A549 (cell line): Measurements from ENCODE around the gene BDH1. TPM values are rescaled to one million over a fixed set of nuclear protein-coding genes. Genes with fewer than 3 reads are reported as not detected.

Experiments used
- ATAC-seq, 2 experiments: fragments of 200-7000 bp in 1 of 2; fragments of >200 bp in 1 of 2; cut with Nextera tagmentation in 1 of 2; cut with Tn5 transposase in 1 of 2; 3 replicates each; pipeline versions ENCODE4 v1.8.0 to v1.9.1; 2018 to 2020; ENCODE audit warnings: mild to moderate bottlenecking in 1 of 2, moderate library complexity in 1 of 2
- CTCF ChIA-PET: fragments of 300-600 bp; sonication (Branson Sonifier 250); formaldehyde crosslinking; extraction: SDS; loops from one replicate; lab custom pipeline; 2021; ENCODE audit warnings: antibody characterized with exemption, inconsistent platforms; lab: Yijun Ruan, JAX
- POLR2A ChIA-PET: fragments of 350-600 bp; formaldehyde crosslinking; extraction: SDS; loops from one replicate; lab custom pipeline; 2021; ENCODE audit warnings: antibody characterized with exemption, inconsistent platforms; lab: Yijun Ruan, JAX
- DNase-seq, 2 experiments: peaks; one replicate each; pipeline versions ENCODE4 v3.0.0 to v3.0.0-alpha.2; 2011 to 2016; ENCODE audit warnings: low read depth in 1 of 2, low spot score in 1 of 2
- FAIRE-seq: peaks from 2 replicates; lab custom pipeline; 2011; peaks lifted over from hg19 to GRCh38; lab: Jason Lieb, UNC
- H3K27ac ChIP-seq, 2 experiments: fragments of >200 bp; sonication (Bioruptor Twin); formaldehyde crosslinking; 3 replicates each; pipeline ENCODE4 v1.5.1; 2016 to 2017
- H3K4me1 ChIP-seq: fragments of >200 bp; sonication (Bioruptor Twin); formaldehyde crosslinking; 3 replicates; pipeline ENCODE4 v1.6.1; 2016
- H3K4me2 ChIP-seq: fragments of >200 bp; sonication (Bioruptor Twin); formaldehyde crosslinking; 3 replicates; pipeline ENCODE4 v1.6.1; 2016
- H3K4me3 ChIP-seq: fragments of >200 bp; sonication (Bioruptor Twin); formaldehyde crosslinking; 3 replicates; pipeline ENCODE4 v1.5.1; 2016
- H3K9me3 ChIP-seq: fragments of >200 bp; sonication (Bioruptor Twin); formaldehyde crosslinking; 3 replicates; pipeline ENCODE4 v1.6.1; 2016
- CBX8 ChIP-seq: fragments of 200-600 bp; sonication (generic); IDR thresholded peaks from 2 replicates; pipeline ENCODE4 v1.6.1; 2016
- CHD4 ChIP-seq: fragments of 200-600 bp; sonication (generic); IDR thresholded peaks from 2 replicates; pipeline ENCODE4 v1.6.1; 2016; ENCODE audit warnings: antibody characterized with exemption, mild to moderate bottlenecking, borderline replicate concordance
- EHMT2 ChIP-seq: fragments of 200-600 bp; sonication (generic); IDR thresholded peaks from 2 replicates; pipeline ENCODE4 v1.6.1; 2016; ENCODE audit warnings: antibody characterized with exemption, low read depth, mild to moderate bottlenecking, moderate library complexity
- EP300 ChIP-seq, 2 experiments: fragments of >200 bp; sonication (Bioruptor Twin); formaldehyde crosslinking; IDR thresholded peaks; 2 replicates in 1 of 2; 3 replicates in 1 of 2; pipeline ENCODE4 v1.6.1; 2016 to 2017
- HDAC2 ChIP-seq: fragments of 200-600 bp; sonication (generic); IDR thresholded peaks from 2 replicates; pipeline ENCODE4 v1.6.1; 2016
- HEYL ChIP-seq: fragments of 250-450 bp; sonication (Bioruptor Pico); IDR thresholded peaks from 2 replicates; pipeline ENCODE4 v1.8.0; 2021; ENCODE audit warnings: mild to moderate bottlenecking, moderate library complexity
- HOXB5 ChIP-seq: fragments of 250-450 bp; sonication (Bioruptor Pico); IDR thresholded peaks from 2 replicates; pipeline ENCODE4 v1.5.0; 2020; ENCODE audit warnings: mild to moderate bottlenecking, moderate library complexity
- JUNB ChIP-seq: fragments of >200 bp; sonication (Bioruptor Twin); formaldehyde crosslinking; IDR thresholded peaks from 2 replicates; pipeline ENCODE4 v1.6.1; 2016
- KDM1A ChIP-seq: fragments of 200-600 bp; sonication (generic); IDR thresholded peaks from 2 replicates; pipeline ENCODE4 v1.6.1; 2016; ENCODE audit warnings: low read depth, mild to moderate bottlenecking
- MAZ ChIP-seq: fragments of 150-350 bp; IDR thresholded peaks from 2 replicates; pipeline ENCODE4 v1.6.1; 2014; ENCODE audit warnings: antibody characterized with exemption, low read depth, low read length, borderline replicate concordance
- MYC ChIP-seq: IDR thresholded peaks from 2 replicates; pipeline ENCODE4 v1.6.1; 2012; ENCODE audit warnings: mild to moderate bottlenecking, inconsistent platforms, low read length, improper control_type of control experiment, borderline replicate concordance
- NFE2L2 ChIP-seq: fragments of 150-350 bp; conservative IDR thresholded peaks from 2 replicates; pipeline ENCODE4 v1.6.1; 2014; ENCODE audit warnings: low read length
- POLR2AphosphoS2 ChIP-seq: conservative IDR thresholded peaks from 2 replicates; pipeline ENCODE4 v1.6.1; 2012; ENCODE audit warnings: low read length, improper control_type of control experiment, inconsistent platforms
- RAD21 ChIP-seq, 2 experiments: fragments of >200 bp in 1 of 2; sonication (Bioruptor Twin) in 1 of 2; formaldehyde crosslinking in 1 of 2; IDR thresholded peaks in 1 of 2; conservative IDR thresholded peaks in 1 of 2; 2 replicates in 1 of 2; 3 replicates in 1 of 2; pipeline ENCODE4 v1.6.1; 2012 to 2018; ENCODE audit warnings: inconsistent platforms in 1 of 2
- RCOR1 ChIP-seq: fragments of 150-350 bp; IDR thresholded peaks from 2 replicates; pipeline ENCODE4 v1.6.1; 2014; ENCODE audit warnings: antibody characterized with exemption, low read length, low read depth
- REST ChIP-seq: fragments of 200-600 bp; sonication (generic); IDR thresholded peaks from 2 replicates; pipeline ENCODE4 v1.6.1; 2016; ENCODE audit warnings: antibody characterized with exemption, mild to moderate bottlenecking, moderate library complexity
- SMC3 ChIP-seq: fragments of >200 bp; sonication (Bioruptor Twin); formaldehyde crosslinking; IDR thresholded peaks from 3 replicates; pipeline ENCODE4 v1.6.1; 2018; ENCODE audit warnings: inconsistent platforms
- SREBF2 ChIP-seq: fragments of 450-650 bp; IDR thresholded peaks from 2 replicates; pipeline ENCODE4 v1.6.1; 2014; ENCODE audit warnings: mild to moderate bottlenecking, moderate library complexity
- TP53 ChIP-seq: fragments of 250-450 bp; sonication (Bioruptor Pico); IDR thresholded peaks from 2 replicates; pipeline ENCODE4 v1.5.0; 2021; ENCODE audit warnings: mild to moderate bottlenecking, moderate library complexity
- ZNF302 ChIP-seq: fragments of 250-450 bp; sonication (Bioruptor Pico); IDR thresholded peaks from 2 replicates; pipeline ENCODE4 v1.9.0; 2021; ENCODE audit warnings: inconsistent platforms, mild to moderate bottlenecking, moderate library complexity
- WGBS: methylation state at CpG from one replicate; pipeline ENCODE4 v1.1.6; 2017; ENCODE audit errors: missing lambda C conversion rate; 5-methylcytosine and 5-hydroxymethylcytosine counted together
- polyA plus RNA-seq, 4 experiments: library from polyadenylated mRNA; depleted of rRNA in 3 of 4; stranded (reverse); fragments of >200 nt; fragmentation: RNase III in 1 of 4; extraction: RNeasy Plus Mini Kit Qiagen cat#74134 plus additional on column Dnase treatment in 1 of 4; gene quantifications; 2 replicates in 3 of 4; 3 replicates in 1 of 4; pipeline ENCODE4 v1.2.3, GENCODE V29; 2011 to 2017
- TF ChIP-seq, protein P1 (sequence below): fragments of >200 bp; sonication (Bioruptor Twin); formaldehyde crosslinking; IDR thresholded peaks from 3 replicates; pipeline ENCODE4 v1.5.1; 2016
- TF ChIP-seq, protein P2 (sequence below): fragments of 250-450 bp; sonication (Bioruptor Pico); IDR thresholded peaks from 2 replicates; pipeline ENCODE4 v1.5.0; 2020; ENCODE audit warnings: low read depth, mild to moderate bottlenecking, moderate library complexity

Gene BDH1
- polyA plus RNA-seq, 2 of the 4 experiments (the other 2 are of a cell fraction) = 3.1 to 4.6 TPM

- Histone ChIP-seq H3K27ac (no peak overlapping the region), H3K4me2 (no peak overlapping the region), H3K9me3 (no peaks in the 10 kb centered on the region), H3K4me3 (no peak overlapping the region), H3K4me1 (no peaks in the 10 kb centered on the region)
- TF ChIP-seq HDAC2 = no peak
- no peak for TF ChIP-seq JUNB
- TF ChIP-seq NFE2L2 = no peak
- 74% methylated on average over 6 of the region's 6 CpGs for WGBS
- ChIA-PET POLR2A (no interaction called here), CTCF (interaction anchor here (1.3 to 1.6 kb wide), 2 partner anchors 8 to 18 kb away, joined by 3 to 7 read pairs; no protein-coding TSS in a partner anchor)
- no peak for DNase-seq
- FAIRE-seq = no peak
- no peak for ATAC-seq
Observed at GRCh38 chr3:197528190-197528589, 27.6 kb downstream of the BDH1 start.

GRCh38 chr3:197527569-197527968 is 28.2 kb downstream of the BDH1 start:
- H3K4me3 ChIP-seq = no peak overlapping the region
- FAIRE-seq (no peak), ATAC-seq (no peak), DNase-seq (no peak)
- no peaks in the 10 kb centered on the region for H3K9me3 ChIP-seq
- 78% methylated on average over 5 of the region's 5 CpGs for WGBS
- H3K4me1 ChIP-seq = peaks cover 2% of the 10 kb centered on the region
- no peak overlapping the region for H3K4me2 ChIP-seq
- TF ChIP-seq KDM1A (no peak), EHMT2 (no peak), HDAC2 (no peak), POLR2AphosphoS2 (no peak), MYC (no peak), ZNF302 (CRISPR knock-in tag) (no peak)
- no peak overlapping the region for H3K27ac ChIP-seq
- ChIA-PET POLR2A (no interaction called here), CTCF (interaction anchor here (1.1 to 1.6 kb wide), 3 partner anchors 9 to 271 kb away, joined by 3 to 7 read pairs (median 3); no protein-coding TSS in a partner anchor)

DNA sequence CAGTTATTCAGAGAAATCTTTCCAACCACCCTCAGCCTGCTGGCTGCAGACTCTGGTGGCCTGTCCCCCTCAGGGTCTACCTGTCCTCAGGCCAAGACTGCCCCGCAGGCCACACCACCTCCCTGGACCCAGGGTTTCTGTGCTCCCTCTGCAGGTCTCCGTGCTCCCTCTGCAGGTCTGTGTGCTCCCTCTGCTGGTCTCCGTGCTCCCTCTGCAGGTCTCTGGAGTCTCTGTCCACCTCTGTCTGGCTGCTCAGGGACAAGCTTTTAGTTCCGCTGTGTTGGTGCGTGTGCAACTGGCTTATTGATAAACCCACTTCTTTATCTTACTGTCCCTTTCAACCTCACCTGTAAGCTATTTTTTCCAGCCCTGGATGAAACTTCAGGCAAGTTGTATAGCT is 30.1 kb downstream of the BDH1 start:
- POLR2A ChIA-PET = no interaction called here
- no peak overlapping the region for H3K4me2 ChIP-seq
- 81% methylated on average over 5 of the region's 5 CpGs for WGBS
- H3K4me3 ChIP-seq = no peak overlapping the region
- H3K9me3 ChIP-seq = no peaks in the 10 kb centered on the region
- CTCF ChIA-PET = interaction anchor here (1.0 to 1.4 kb wide), 4 partner anchors 10 to 269 kb away, joined by 3 to 5 read pairs (median 4); no protein-coding TSS in a partner anchor
- no peak for TF ChIP-seq SREBF2
- TF ChIP-seq EP300 (IDR thresholded peaks at IDR 0.05) = no peak
- peak in 1 of 2 experiments; percentile 40; a peak in 3 of 5 replicates for TF ChIP-seq RAD21 (conservative IDR thresholded peaks at IDR 0.05 in 1 of 2, IDR thresholded peaks at IDR 0.05 in 1 of 2)
- TF ChIP-seq CHD4 = no peak
- no peak for TF ChIP-seq REST
- TF ChIP-seq, protein P1, sequence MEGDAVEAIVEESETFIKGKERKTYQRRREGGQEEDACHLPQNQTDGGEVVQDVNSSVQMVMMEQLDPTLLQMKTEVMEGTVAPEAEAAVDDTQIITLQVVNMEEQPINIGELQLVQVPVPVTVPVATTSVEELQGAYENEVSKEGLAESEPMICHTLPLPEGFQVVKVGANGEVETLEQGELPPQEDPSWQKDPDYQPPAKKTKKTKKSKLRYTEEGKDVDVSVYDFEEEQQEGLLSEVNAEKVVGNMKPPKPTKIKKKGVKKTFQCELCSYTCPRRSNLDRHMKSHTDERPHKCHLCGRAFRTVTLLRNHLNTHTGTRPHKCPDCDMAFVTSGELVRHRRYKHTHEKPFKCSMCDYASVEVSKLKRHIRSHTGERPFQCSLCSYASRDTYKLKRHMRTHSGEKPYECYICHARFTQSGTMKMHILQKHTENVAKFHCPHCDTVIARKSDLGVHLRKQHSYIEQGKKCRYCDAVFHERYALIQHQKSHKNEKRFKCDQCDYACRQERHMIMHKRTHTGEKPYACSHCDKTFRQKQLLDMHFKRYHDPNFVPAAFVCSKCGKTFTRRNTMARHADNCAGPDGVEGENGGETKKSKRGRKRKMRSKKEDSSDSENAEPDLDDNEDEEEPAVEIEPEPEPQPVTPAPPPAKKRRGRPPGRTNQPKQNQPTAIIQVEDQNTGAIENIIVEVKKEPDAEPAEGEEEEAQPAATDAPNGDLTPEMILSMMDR = peak; percentile 20; the same call in 1 of the 3 replicates
- no peak for TF ChIP-seq HOXB5 (CRISPR knock-in tag)
- TF ChIP-seq CBX8 = no peak
- no peak for TF ChIP-seq MAZ
- no peak for TF ChIP-seq RCOR1
- TF ChIP-seq SMC3 = peak; percentile 22; the same call in 1 of the 3 replicates
- TF ChIP-seq, protein P2, sequence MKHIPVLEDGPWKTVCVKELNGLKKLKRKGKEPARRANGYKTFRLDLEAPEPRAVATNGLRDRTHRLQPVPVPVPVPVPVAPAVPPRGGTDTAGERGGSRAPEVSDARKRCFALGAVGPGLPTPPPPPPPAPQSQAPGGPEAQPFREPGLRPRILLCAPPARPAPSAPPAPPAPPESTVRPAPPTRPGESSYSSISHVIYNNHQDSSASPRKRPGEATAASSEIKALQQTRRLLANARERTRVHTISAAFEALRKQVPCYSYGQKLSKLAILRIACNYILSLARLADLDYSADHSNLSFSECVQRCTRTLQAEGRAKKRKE = no peak
- no peak for TF ChIP-seq TP53 (CRISPR knock-in tag)
- no peak for TF ChIP-seq HEYL (CRISPR knock-in tag)
- H3K4me1 ChIP-seq = peaks cover 17% of the 10 kb centered on the region
- H3K27ac ChIP-seq = no peak overlapping the region
- FAIRE-seq (no peak), ATAC-seq (no peak), DNase-seq (peak in 1 of 2 experiments; percentile 55)
